ENCODE measurements around the gene KIF7. TPM values are rescaled to one million over a fixed set of nuclear protein-coding genes. Genes with fewer than 3 reads are reported as not detected.

KIF7 gene
- total and polyA plus RNA-seq, 2 donors (not counting 1 experiment from before 2014, with no cell fraction given): 2.9 to 11.4 TPM

DNA sequence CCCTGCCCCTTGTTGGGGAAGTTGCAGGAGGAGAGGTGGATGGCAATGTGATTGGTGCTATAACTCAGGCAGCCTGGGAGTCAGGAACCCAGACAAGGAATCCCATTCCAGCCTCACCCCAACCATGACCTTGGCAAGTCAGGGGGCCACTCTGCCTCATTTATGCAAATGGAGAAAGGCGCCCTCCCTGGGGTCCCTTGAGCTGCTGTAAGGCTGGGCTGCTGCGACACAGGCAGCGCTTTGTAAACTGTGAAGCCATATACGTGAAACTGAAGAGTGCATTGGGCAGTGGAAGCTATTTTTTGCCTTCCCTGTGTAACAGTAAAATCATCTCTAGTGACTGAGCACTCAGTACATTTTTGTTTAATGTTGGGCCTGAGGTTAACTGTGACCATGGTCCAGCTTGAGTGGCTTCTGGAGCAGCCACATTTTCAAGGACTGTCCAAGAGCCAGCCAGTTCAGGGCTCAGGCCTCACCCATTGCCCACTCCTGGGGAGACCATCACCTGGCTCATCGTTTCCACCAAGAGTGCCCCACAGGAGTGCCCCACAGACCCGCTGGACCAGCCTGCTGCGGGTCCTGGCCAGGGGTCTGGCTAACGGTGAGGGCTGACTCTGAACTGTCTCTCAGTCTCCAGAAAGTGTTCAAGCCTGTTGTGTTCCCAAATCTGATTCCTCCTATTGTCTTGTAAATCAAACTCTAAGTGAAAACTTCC lies 27.9 kb downstream of the KIF7 start:
- H3K4me1 ChIP-seq (ENCODE audit: control insufficient read depth, extremely low read depth, insufficient read depth, low read length): no peaks in the 10 kb centered on the region
- no peaks in the 10 kb centered on the region for H3K9me3 ChIP-seq (ENCODE audit: control insufficient read depth, insufficient read depth, low read depth, low read length)
- no peaks in the 10 kb centered on the region for H3K79me2 ChIP-seq (ENCODE audit: control insufficient read depth, insufficient read depth, low read length)
- H3K36me3 ChIP-seq (ENCODE audit: control insufficient read depth, insufficient read depth, low read length): peaks cover 43% of the 10 kb centered on the region
- TF ChIP-seq, protein P1, sequence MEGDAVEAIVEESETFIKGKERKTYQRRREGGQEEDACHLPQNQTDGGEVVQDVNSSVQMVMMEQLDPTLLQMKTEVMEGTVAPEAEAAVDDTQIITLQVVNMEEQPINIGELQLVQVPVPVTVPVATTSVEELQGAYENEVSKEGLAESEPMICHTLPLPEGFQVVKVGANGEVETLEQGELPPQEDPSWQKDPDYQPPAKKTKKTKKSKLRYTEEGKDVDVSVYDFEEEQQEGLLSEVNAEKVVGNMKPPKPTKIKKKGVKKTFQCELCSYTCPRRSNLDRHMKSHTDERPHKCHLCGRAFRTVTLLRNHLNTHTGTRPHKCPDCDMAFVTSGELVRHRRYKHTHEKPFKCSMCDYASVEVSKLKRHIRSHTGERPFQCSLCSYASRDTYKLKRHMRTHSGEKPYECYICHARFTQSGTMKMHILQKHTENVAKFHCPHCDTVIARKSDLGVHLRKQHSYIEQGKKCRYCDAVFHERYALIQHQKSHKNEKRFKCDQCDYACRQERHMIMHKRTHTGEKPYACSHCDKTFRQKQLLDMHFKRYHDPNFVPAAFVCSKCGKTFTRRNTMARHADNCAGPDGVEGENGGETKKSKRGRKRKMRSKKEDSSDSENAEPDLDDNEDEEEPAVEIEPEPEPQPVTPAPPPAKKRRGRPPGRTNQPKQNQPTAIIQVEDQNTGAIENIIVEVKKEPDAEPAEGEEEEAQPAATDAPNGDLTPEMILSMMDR (conservative IDR thresholded peaks at IDR 0.05 in 1 of 2, IDR thresholded peaks at IDR 0.05 in 1 of 2; ENCODE audit: low read depth in 1 of 2, low read length in 2 of 2): no peak
- TF ChIP-seq EZH2 (IDR thresholded peaks at IDR 0.05; ENCODE audit: low read length, missing control alignments): no peak
- H4K20me1 ChIP-seq (ENCODE audit: control insufficient read depth, extremely low read depth, insufficient read depth, low read length): no peaks in the 10 kb centered on the region
- no peak for DNase-seq (ENCODE audit: low read depth in 2 of 2)
- H2AFZ ChIP-seq (ENCODE audit: low read length): no peak overlapping the region
- no peak overlapping the region for H3K4me2 ChIP-seq (ENCODE audit: extremely low read depth, insufficient read depth, low read length)
- H3K4me3 ChIP-seq (replicated peaks in 1 of 4; ENCODE audit: control extremely low read depth in 1 of 4, insufficient read depth in 1 of 4, low read depth in 3 of 4, low read length in 4 of 4): no peak overlapping the region
- no peaks in the 10 kb centered on the region for H3K27me3 ChIP-seq (ENCODE audit: control insufficient read depth, insufficient read depth, low read length)
- H3K27ac ChIP-seq (ENCODE audit: insufficient read depth, low read length): no peak overlapping the region
- H3K9ac ChIP-seq (ENCODE audit: insufficient read depth, low read length): no peak overlapping the region

DNA sequence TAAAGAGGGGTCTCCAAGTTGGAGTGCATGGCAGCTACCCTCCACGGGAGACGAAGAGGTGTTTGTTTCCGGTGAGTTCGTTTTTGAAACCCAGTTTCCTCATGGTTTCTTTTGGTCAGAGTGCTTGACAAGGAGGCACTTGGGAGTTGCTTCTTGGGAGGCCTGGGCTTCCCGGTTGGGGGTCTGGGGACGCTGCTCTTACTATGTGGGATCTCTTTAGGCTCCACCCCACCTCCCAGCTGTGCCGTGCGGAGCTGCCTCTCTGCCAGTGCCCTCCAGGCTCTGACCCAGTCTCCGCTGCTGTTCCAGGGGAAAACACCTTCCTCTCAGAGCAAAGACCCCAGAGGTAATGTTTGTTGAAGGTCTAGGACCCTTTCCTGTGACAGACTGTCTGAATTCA lies 29.6 kb downstream of the KIF7 start:
- no peaks in the 10 kb centered on the region for H3K9me3 ChIP-seq (ENCODE audit: control insufficient read depth, insufficient read depth, low read depth, low read length)
- TF ChIP-seq, protein P1 (conservative IDR thresholded peaks at IDR 0.05 in 1 of 2, IDR thresholded peaks at IDR 0.05 in 1 of 2; ENCODE audit: low read depth in 1 of 2, low read length in 2 of 2): no peak
- no peak for TF ChIP-seq EZH2 (IDR thresholded peaks at IDR 0.05; ENCODE audit: low read length, missing control alignments)
- no peaks in the 10 kb centered on the region for H4K20me1 ChIP-seq (ENCODE audit: control insufficient read depth, extremely low read depth, insufficient read depth, low read length)
- H3K4me3 ChIP-seq (replicated peaks in 1 of 4; ENCODE audit: control extremely low read depth in 1 of 4, insufficient read depth in 1 of 4, low read depth in 3 of 4, low read length in 4 of 4): no peak overlapping the region
- H3K4me2 ChIP-seq (ENCODE audit: extremely low read depth, insufficient read depth, low read length): no peak overlapping the region
- H3K79me2 ChIP-seq (ENCODE audit: control insufficient read depth, insufficient read depth, low read length): no peaks in the 10 kb centered on the region
- no peak for DNase-seq (ENCODE audit: low read depth in 2 of 2)
- peaks cover 28% of the 10 kb centered on the region for H3K36me3 ChIP-seq (ENCODE audit: control insufficient read depth, insufficient read depth, low read length)
- no peak overlapping the region for H3K27ac ChIP-seq (ENCODE audit: insufficient read depth, low read length)
- no peak overlapping the region for H2AFZ ChIP-seq (ENCODE audit: low read length)
- no peak overlapping the region for H3K9ac ChIP-seq (ENCODE audit: insufficient read depth, low read length)
- H3K4me1 ChIP-seq (ENCODE audit: control insufficient read depth, extremely low read depth, insufficient read depth, low read length): no peaks in the 10 kb centered on the region
- no peaks in the 10 kb centered on the region for H3K27me3 ChIP-seq (ENCODE audit: control insufficient read depth, insufficient read depth, low read length)

DNA sequence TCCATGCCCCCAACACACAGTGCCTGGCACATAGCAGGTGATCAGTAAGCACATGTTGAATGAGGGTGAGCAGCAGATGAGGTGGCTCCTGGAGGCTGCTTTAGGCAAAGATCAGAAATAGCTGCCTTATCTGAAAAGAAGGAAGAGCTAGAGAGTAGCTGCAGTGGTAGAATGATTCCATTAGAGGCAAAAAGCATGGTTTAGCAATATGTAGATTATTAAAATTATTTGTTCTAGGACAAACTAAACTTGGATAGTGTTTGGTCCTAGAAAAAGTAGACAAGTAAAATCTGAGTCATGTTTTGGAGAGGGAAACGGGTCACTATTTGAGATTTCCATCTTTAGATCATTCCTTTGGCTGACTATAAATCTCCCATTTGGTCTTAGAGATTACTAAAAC lies 32.1 kb downstream of the KIF7 start:
- no peaks in the 10 kb centered on the region for H3K9me3 ChIP-seq (ENCODE audit: control insufficient read depth, insufficient read depth, low read depth, low read length)
- no peak overlapping the region for H3K9ac ChIP-seq (ENCODE audit: insufficient read depth, low read length)
- peaks cover 21% of the 10 kb centered on the region for H3K36me3 ChIP-seq (ENCODE audit: control insufficient read depth, insufficient read depth, low read length)
- no peaks in the 10 kb centered on the region for H3K27me3 ChIP-seq (ENCODE audit: control insufficient read depth, insufficient read depth, low read length)
- H3K4me1 ChIP-seq (ENCODE audit: control insufficient read depth, extremely low read depth, insufficient read depth, low read length): no peaks in the 10 kb centered on the region
- no peak overlapping the region for H3K4me3 ChIP-seq (replicated peaks in 1 of 4; ENCODE audit: control extremely low read depth in 1 of 4, insufficient read depth in 1 of 4, low read depth in 3 of 4, low read length in 4 of 4)
- H4K20me1 ChIP-seq (ENCODE audit: control insufficient read depth, extremely low read depth, insufficient read depth, low read length): no peaks in the 10 kb centered on the region
- H3K27ac ChIP-seq (ENCODE audit: insufficient read depth, low read length): no peak overlapping the region
- DNase-seq (ENCODE audit: low read depth in 2 of 2): no peak
- TF ChIP-seq, protein P1 (conservative IDR thresholded peaks at IDR 0.05 in 1 of 2, IDR thresholded peaks at IDR 0.05 in 1 of 2; ENCODE audit: low read depth in 1 of 2, low read length in 2 of 2): no peak
- no peak for TF ChIP-seq EZH2 (IDR thresholded peaks at IDR 0.05; ENCODE audit: low read length, missing control alignments)
- H2AFZ ChIP-seq (ENCODE audit: low read length): no peak overlapping the region
- H3K79me2 ChIP-seq (ENCODE audit: control insufficient read depth, insufficient read depth, low read length): no peaks in the 10 kb centered on the region
- no peak overlapping the region for H3K4me2 ChIP-seq (ENCODE audit: extremely low read depth, insufficient read depth, low read length)

Data from fibroblast of lung (primary cell).